ENCODE results near the gene NRSN2. TPM values are rescaled to one million over a fixed set of nuclear protein-coding genes. Genes with fewer than 3 reads are reported as not detected.
"Not testable (repeated sequence)": the region's sequence is repeated elsewhere in the genome, so short reads cannot be mapped to it uniquely, and the experiment has no call there.

NRSN2 gene
- total RNA-seq, 4 donors from 2014 or later: 1.3 to 4.7 (median 2.2) TPM

GRCh38 chr20:387520-387919 lies 40.6 kb downstream of the NRSN2 start:
- Histone ChIP-seq H3K4me3 (no peak overlapping the region), H3K27ac (no peak overlapping the region), H3K9me3 (no peaks in the 10 kb centered on the region), H3K36me3 (no peaks in the 10 kb centered on the region), H3K4me1 (no peaks in the 10 kb centered on the region), H3K27me3 (peaks cover 0 to under 1% (median 0%) of the 10 kb centered on the region in 3 donors)
- ATAC-seq (no peak), DNase-seq (no peak)
- intact Hi-C loops (cut with DNase I; ENCODE audit: low total_unique reads) (no loop called here), in situ Hi-C loops (cut with MboI; ENCODE audit: low sequenced_read_pairs in 4 of 4) (no loop called here)
- no peak for TF ChIP-seq POLR2A (IDR thresholded peaks at IDR 0.05)
- no peak for TF ChIP-seq CTCF (IDR thresholded peaks at IDR 0.05 in 4 of 5, conservative IDR thresholded peaks at IDR 0.05 in 1 of 5)

- H3K4me3 ChIP-seq: no peak overlapping the region
- H3K36me3 ChIP-seq: no peaks in the 10 kb centered on the region
- in situ Hi-C loops (cut with MboI; ENCODE audit: low sequenced_read_pairs in 4 of 4): no loop called here
- H3K27ac ChIP-seq: no peak overlapping the region
- DNase-seq: no peak
- TF ChIP-seq CTCF (IDR thresholded peaks at IDR 0.05 in 4 of 5, conservative IDR thresholded peaks at IDR 0.05 in 1 of 5) (no peak), POLR2A (IDR thresholded peaks at IDR 0.05) (no peak)
- H3K27me3 ChIP-seq: no peaks in the 10 kb centered on the region
- no peaks in the 10 kb centered on the region for H3K9me3 ChIP-seq
- ATAC-seq: no peak
- no peaks in the 10 kb centered on the region for H3K4me1 ChIP-seq
- intact Hi-C loops (cut with DNase I; ENCODE audit: low total_unique reads): no loop called here
Measured at GRCh38 chr20:388034-388994, 41.4 kb downstream of the NRSN2 start.

GRCh38 chr20:389220-389619 lies 42.3 kb downstream of the NRSN2 start:
- no peak for ATAC-seq
- no peaks in the 10 kb centered on the region for H3K36me3 ChIP-seq

GRCh38 chr20:391041-391711 lies 44.3 kb downstream of the NRSN2 start:
- Histone ChIP-seq H3K4me3 (no peak overlapping the region), H3K9me3 (no peaks in the 10 kb centered on the region), H3K27ac (no peak overlapping the region), H3K36me3 (no peaks in the 10 kb centered on the region), H3K27me3 (no peaks in the 10 kb centered on the region), H3K4me1 (no peaks in the 10 kb centered on the region)
- in situ Hi-C loops (cut with MboI; ENCODE audit: low sequenced_read_pairs in 4 of 4): no loop called here
- intact Hi-C loops (cut with DNase I; ENCODE audit: low total_unique reads): no loop called here
- DNase-seq: no peak
- TF ChIP-seq POLR2A (IDR thresholded peaks at IDR 0.05) (no peak), CTCF (IDR thresholded peaks at IDR 0.05 in 4 of 5, conservative IDR thresholded peaks at IDR 0.05 in 1 of 5) (no peak)
- ATAC-seq: no peak

More at GRCh38 chr20:389220-389619, 42.3 kb downstream of the NRSN2 start:
- no peak overlapping the region for H3K4me3 ChIP-seq
- no peaks in the 10 kb centered on the region for H3K27me3 ChIP-seq
- intact Hi-C loops (cut with DNase I; ENCODE audit: low total_unique reads) (no loop called here), in situ Hi-C loops (cut with MboI; ENCODE audit: low sequenced_read_pairs in 4 of 4) (no loop called here)
- TF ChIP-seq POLR2A (IDR thresholded peaks at IDR 0.05) (no peak), CTCF (IDR thresholded peaks at IDR 0.05 in 4 of 5, conservative IDR thresholded peaks at IDR 0.05 in 1 of 5) (no peak)
- H3K4me1 ChIP-seq: no peaks in the 10 kb centered on the region
- no peaks in the 10 kb centered on the region for H3K9me3 ChIP-seq
- DNase-seq: no peak
- no peak overlapping the region for H3K27ac ChIP-seq

GRCh38 chr20:393296-393695 lies 46.4 kb downstream of the NRSN2 start:
- H3K27me3 ChIP-seq; DNase-seq; H3K4me3 ChIP-seq; ATAC-seq; H3K36me3 ChIP-seq; H3K9me3 ChIP-seq; intact Hi-C loops (cut with DNase I; ENCODE audit: low total_unique reads); H3K27ac ChIP-seq; H3K4me1 ChIP-seq; in situ Hi-C loops (cut with MboI; ENCODE audit: low sequenced_read_pairs in 4 of 4): not testable (repeated sequence)

All from gastrocnemius medialis (tissue), 4 donors.